Neural cell (in vitro differentiated cells): ENCODE results near the gene C16orf89. TPM values are rescaled to one million over a fixed set of nuclear protein-coding genes. Genes with fewer than 3 reads are reported as not detected.
"Not testable (repeated sequence)": the region's sequence is repeated elsewhere in the genome, so short reads cannot be mapped to it uniquely, and the experiment has no call there.

Experiments
- H2AFZ ChIP-seq: fragments of 200-600, 300-800 bp; sonication (generic), shearing (Covaris generic); 2 replicates; pipeline ENCODE4 v1.6.0; 2014; ENCODE audit warnings: low read depth, mild to moderate bottlenecking, antibody characterized with exemption, low read length, moderate library complexity
- H3F3A ChIP-seq: fragments of 200-600 bp; shearing (Covaris generic); 2 replicates; pipeline ENCODE4 v1.6.1; 2016; ENCODE audit warnings: mild to moderate bottlenecking, moderate library complexity, mixed read lengths, antibody characterized with exemption, low read length; ENCODE audit not compliant: insufficient read depth, poor library complexity, severe bottlenecking
- H3K27ac ChIP-seq: fragments of 200-600, 300-800 bp; sonication (generic), shearing (Covaris generic); 2 replicates; pipeline ENCODE4 v1.5.1; 2014; ENCODE audit warnings: mild to moderate bottlenecking, low read length, moderate library complexity
- H3K27me3 ChIP-seq: fragments of 300-800, 200-600 bp; sonication (generic), shearing (Covaris generic); 2 replicates; pipeline ENCODE4 v1.6.0; 2014; ENCODE audit warnings: mild to moderate bottlenecking, low read depth, low read length, moderate library complexity; ENCODE audit not compliant: insufficient read depth
- H3K36me3 ChIP-seq: fragments of 300-800, 200-600 bp; sonication (generic), shearing (Covaris generic); 2 replicates; pipeline ENCODE4 v1.5.1; 2014; ENCODE audit warnings: mild to moderate bottlenecking, antibody characterized with exemption, low read length, moderate library complexity; ENCODE audit not compliant: insufficient read depth
- H3K4me2 ChIP-seq: fragments of 300-800, 200-600 bp; sonication (generic), shearing (Covaris generic); 2 replicates; pipeline ENCODE4 v1.6.0; 2014; ENCODE audit warnings: mild to moderate bottlenecking, low read length
- H3K4me3 ChIP-seq: fragments of 300-800, 200-600 bp; sonication (generic), shearing (Covaris generic); 2 replicates; pipeline ENCODE4 v1.5.1; 2014; ENCODE audit warnings: mild to moderate bottlenecking, low read length, moderate library complexity
- H3K79me2 ChIP-seq: fragments of 200-600 bp; shearing (Covaris generic); replicated peaks from 2 replicates; pipeline ENCODE4 v1.6.0; 2014; ENCODE audit warnings: mild to moderate bottlenecking, low read length, moderate library complexity; ENCODE audit not compliant: insufficient read depth
- H3K9ac ChIP-seq: fragments of 300-800, 200-600 bp; sonication (generic), shearing (Covaris generic); 2 replicates; pipeline ENCODE4 v1.6.1; 2016; ENCODE audit warnings: mild to moderate bottlenecking, low read length, mixed read lengths
- H3K9me2 ChIP-seq: fragments of 200-600 bp; shearing (Covaris generic); 2 replicates; pipeline ENCODE4 v1.6.1; 2016; ENCODE audit warnings: mild to moderate bottlenecking, low read length, mixed read lengths; ENCODE audit not compliant: insufficient read depth
- H3K9me3 ChIP-seq: fragments of 200-600, 300-800 bp; sonication (generic), shearing (Covaris generic); 2 replicates; pipeline ENCODE4 v1.6.1; 2016; ENCODE audit warnings: mild to moderate bottlenecking, mixed run types, low read length, moderate library complexity, mixed read lengths
- H4K20me1 ChIP-seq: fragments of 200-600 bp; shearing (Covaris generic); 2 replicates; pipeline ENCODE4 v1.6.1; 2016; ENCODE audit warnings: mild to moderate bottlenecking, mixed run types; ENCODE audit not compliant: insufficient read depth
- EP300 ChIP-seq: fragments of 450-650 bp; conservative IDR thresholded peaks from 2 replicates; pipeline ENCODE4 v1.6.1; 2014; ENCODE audit warnings: antibody characterized with exemption, mild to moderate bottlenecking, moderate library complexity; ENCODE audit not compliant: poor library complexity, severe bottlenecking
- EZH2 ChIP-seq: fragments of 200-600, 300-800 bp; shearing (Covaris generic), sonication (generic); IDR thresholded peaks from 2 replicates; pipeline ENCODE4 v1.6.1; 2014; ENCODE audit warnings: antibody characterized with exemption, low read length, borderline replicate concordance, mild to moderate bottlenecking; ENCODE audit not compliant: insufficient read depth, poor library complexity, severe bottlenecking
- MXI1 ChIP-seq: fragments of 450-650 bp; conservative IDR thresholded peaks from 2 replicates; pipeline ENCODE4 v1.6.1; 2014; ENCODE audit warnings: antibody characterized with exemption, mild to moderate bottlenecking; ENCODE audit not compliant: poor library complexity, severe bottlenecking
- POLR2AphosphoS5 ChIP-seq: IDR thresholded peaks from 2 replicates; pipeline ENCODE4 v1.6.1; 2012
- RAD21 ChIP-seq: fragments of 450-650 bp; conservative IDR thresholded peaks from 2 replicates; pipeline ENCODE4 v1.6.1; 2014; ENCODE audit warnings: antibody characterized with exemption, mild to moderate bottlenecking, moderate library complexity
- SMC3 ChIP-seq: fragments of 450-650 bp; conservative IDR thresholded peaks from 2 replicates; pipeline ENCODE4 v1.6.1; 2014; ENCODE audit warnings: antibody characterized with exemption, mild to moderate bottlenecking, moderate library complexity; ENCODE audit not compliant: poor library complexity
- TAF1 ChIP-seq: IDR thresholded peaks from 2 replicates; pipeline ENCODE4 v1.6.1; 2012; ENCODE audit warnings: low read depth
- polyA minus RNA-seq: library from RNA; depleted of rRNA, polyadenylated mRNA; stranded (reverse); fragments of >200 nt; gene quantifications from 2 replicates; pipeline ENCODE4 v1.2.3, GENCODE V29; 2014
- polyA plus RNA-seq: library from polyadenylated mRNA; depleted of rRNA; stranded (reverse); fragments of >200 nt; gene quantifications from 2 replicates; pipeline ENCODE4 v1.2.3, GENCODE V29; 2014
- TF ChIP-seq, protein P1 (sequence below): fragments of 450-650 bp; IDR thresholded peaks from 2 replicates; pipeline ENCODE4 v1.5.1; 2014; ENCODE audit warnings: antibody characterized with exemption, mild to moderate bottlenecking, moderate library complexity; ENCODE audit not compliant: poor library complexity, severe bottlenecking
- TF ChIP-seq, protein P2 (sequence below): IDR thresholded peaks from 2 replicates; pipeline ENCODE4 v1.6.1; 2012; ENCODE audit warnings: borderline replicate concordance

C16orf89 gene
- polyA plus RNA-seq = not detected in 2 replicates
- not detected in 2 replicates for polyA minus RNA-seq

GRCh38 chr16:5065813-5066212 lies at the start of gene C16orf89:
Gene C16orf89, minus strand, starts transcription at chr16:5065956. Its CDS starts 48 bp downstream, at chr16:5065908.
- no peaks in the 10 kb centered on the region for H3K9me3 ChIP-seq
- no peaks in the 10 kb centered on the region for H3K36me3 ChIP-seq
- H3K27ac ChIP-seq = no peak within 1 kb of the TSS
- no peak within 1 kb of the TSS for H2AFZ ChIP-seq
- no peaks in the 10 kb centered on the region for H3K27me3 ChIP-seq
- H3K4me3 ChIP-seq = no peak within 1 kb of the TSS
- no peaks in the 10 kb centered on the region for H3K9me2 ChIP-seq
- H3K9ac ChIP-seq = no peak within 1 kb of the TSS
- H3F3A ChIP-seq = no peaks in the 10 kb centered on the region
- H3K4me2 ChIP-seq = no peak within 1 kb of the TSS
- no peak for TF ChIP-seq POLR2AphosphoS5
- no peak for TF ChIP-seq SMC3
- no peaks in the 10 kb centered on the region for H3K79me2 ChIP-seq
- H4K20me1 ChIP-seq = no peaks in the 10 kb centered on the region

DNA sequence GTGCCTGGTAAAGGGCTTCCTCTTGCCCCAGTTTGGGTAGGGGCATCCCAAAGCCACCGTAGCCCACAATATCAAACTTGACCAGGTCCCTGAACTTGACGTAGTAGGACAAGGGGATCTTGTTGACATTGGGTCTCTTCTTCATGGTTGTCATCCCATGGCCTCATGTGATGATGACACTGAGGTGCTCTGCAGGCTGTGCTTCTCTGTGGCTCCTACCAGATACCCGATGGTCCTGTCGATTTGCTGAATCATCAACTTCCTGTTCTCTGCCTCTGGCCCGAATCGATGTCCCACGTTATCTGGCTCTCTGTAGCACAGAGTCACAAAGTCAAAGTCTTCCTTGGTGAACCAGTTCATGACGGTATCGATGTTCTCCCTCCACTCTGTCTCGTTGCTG lies 45.2 kb upstream of the C16orf89 start:
- not testable (repeated sequence) for H3K9me2 ChIP-seq, H3K9me3 ChIP-seq, H3K27me3 ChIP-seq, H3K36me3 ChIP-seq, H4K20me1 ChIP-seq, H3K27ac ChIP-seq, H3K9ac ChIP-seq, H3F3A ChIP-seq, H2AFZ ChIP-seq, H3K4me2 ChIP-seq, H3K79me2 ChIP-seq, H3K4me3 ChIP-seq

- Histone ChIP-seq H4K20me1 (no peaks in the 10 kb centered on the region), H3F3A (no peaks in the 10 kb centered on the region)
- TF ChIP-seq POLR2AphosphoS5 (no peak), EP300 (no peak), SMC3 (no peak), EZH2 (no peak), MXI1 (no peak), TAF1 (no peak), RAD21 (no peak)
- TF ChIP-seq, protein P1, sequence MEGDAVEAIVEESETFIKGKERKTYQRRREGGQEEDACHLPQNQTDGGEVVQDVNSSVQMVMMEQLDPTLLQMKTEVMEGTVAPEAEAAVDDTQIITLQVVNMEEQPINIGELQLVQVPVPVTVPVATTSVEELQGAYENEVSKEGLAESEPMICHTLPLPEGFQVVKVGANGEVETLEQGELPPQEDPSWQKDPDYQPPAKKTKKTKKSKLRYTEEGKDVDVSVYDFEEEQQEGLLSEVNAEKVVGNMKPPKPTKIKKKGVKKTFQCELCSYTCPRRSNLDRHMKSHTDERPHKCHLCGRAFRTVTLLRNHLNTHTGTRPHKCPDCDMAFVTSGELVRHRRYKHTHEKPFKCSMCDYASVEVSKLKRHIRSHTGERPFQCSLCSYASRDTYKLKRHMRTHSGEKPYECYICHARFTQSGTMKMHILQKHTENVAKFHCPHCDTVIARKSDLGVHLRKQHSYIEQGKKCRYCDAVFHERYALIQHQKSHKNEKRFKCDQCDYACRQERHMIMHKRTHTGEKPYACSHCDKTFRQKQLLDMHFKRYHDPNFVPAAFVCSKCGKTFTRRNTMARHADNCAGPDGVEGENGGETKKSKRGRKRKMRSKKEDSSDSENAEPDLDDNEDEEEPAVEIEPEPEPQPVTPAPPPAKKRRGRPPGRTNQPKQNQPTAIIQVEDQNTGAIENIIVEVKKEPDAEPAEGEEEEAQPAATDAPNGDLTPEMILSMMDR = no peak
- TF ChIP-seq, protein P2, sequence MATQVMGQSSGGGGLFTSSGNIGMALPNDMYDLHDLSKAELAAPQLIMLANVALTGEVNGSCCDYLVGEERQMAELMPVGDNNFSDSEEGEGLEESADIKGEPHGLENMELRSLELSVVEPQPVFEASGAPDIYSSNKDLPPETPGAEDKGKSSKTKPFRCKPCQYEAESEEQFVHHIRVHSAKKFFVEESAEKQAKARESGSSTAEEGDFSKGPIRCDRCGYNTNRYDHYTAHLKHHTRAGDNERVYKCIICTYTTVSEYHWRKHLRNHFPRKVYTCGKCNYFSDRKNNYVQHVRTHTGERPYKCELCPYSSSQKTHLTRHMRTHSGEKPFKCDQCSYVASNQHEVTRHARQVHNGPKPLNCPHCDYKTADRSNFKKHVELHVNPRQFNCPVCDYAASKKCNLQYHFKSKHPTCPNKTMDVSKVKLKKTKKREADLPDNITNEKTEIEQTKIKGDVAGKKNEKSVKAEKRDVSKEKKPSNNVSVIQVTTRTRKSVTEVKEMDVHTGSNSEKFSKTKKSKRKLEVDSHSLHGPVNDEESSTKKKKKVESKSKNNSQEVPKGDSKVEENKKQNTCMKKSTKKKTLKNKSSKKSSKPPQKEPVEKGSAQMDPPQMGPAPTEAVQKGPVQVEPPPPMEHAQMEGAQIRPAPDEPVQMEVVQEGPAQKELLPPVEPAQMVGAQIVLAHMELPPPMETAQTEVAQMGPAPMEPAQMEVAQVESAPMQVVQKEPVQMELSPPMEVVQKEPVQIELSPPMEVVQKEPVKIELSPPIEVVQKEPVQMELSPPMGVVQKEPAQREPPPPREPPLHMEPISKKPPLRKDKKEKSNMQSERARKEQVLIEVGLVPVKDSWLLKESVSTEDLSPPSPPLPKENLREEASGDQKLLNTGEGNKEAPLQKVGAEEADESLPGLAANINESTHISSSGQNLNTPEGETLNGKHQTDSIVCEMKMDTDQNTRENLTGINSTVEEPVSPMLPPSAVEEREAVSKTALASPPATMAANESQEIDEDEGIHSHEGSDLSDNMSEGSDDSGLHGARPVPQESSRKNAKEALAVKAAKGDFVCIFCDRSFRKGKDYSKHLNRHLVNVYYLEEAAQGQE = no peak
These were observed 42.9 kb upstream of the C16orf89 start for GRCh38 chr16:5108505-5109158.

DNA sequence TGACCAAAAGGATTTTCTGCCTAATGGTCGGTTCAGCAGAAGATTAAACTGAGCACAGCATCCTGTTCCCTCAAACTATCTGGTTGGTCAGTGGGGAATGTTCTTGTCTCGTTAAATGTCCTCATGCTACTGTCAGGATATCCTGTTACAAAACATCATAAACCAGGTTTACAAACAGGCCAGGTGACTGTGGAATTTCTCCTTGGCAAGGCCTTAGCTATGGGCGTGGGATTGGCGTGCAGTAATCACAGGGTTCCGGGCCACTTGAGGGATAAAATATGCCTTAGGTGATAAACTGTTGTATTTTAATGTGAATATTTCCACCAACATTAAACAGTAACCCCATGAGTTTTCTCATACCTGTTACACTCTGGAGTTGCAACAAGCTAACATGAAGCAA lies 39.3 kb upstream of the C16orf89 start:
- not testable (repeated sequence) for H2AFZ ChIP-seq, H3K4me3 ChIP-seq, H3K9me2 ChIP-seq, H4K20me1 ChIP-seq, H3K27me3 ChIP-seq, H3K4me2 ChIP-seq, H3K9me3 ChIP-seq, H3K9ac ChIP-seq, H3K79me2 ChIP-seq, H3K36me3 ChIP-seq, H3F3A ChIP-seq, H3K27ac ChIP-seq

More at GRCh38 chr16:5108505-5109158, 42.9 kb upstream of the C16orf89 start:
- H3K36me3 ChIP-seq = no peaks in the 10 kb centered on the region
- no peak overlapping the region for H3K27ac ChIP-seq
- H3K79me2 ChIP-seq = no peaks in the 10 kb centered on the region
- H3K4me2 ChIP-seq = no peak overlapping the region
- H3K9me2 ChIP-seq = no peaks in the 10 kb centered on the region
- H3K9ac ChIP-seq = no peak overlapping the region
- no peak overlapping the region for H2AFZ ChIP-seq
- no peak overlapping the region for H3K4me3 ChIP-seq
- H3K9me3 ChIP-seq = no peaks in the 10 kb centered on the region
- H3K27me3 ChIP-seq = no peaks in the 10 kb centered on the region
